NCI-H69 (cell line): ENCODE measurements around the gene OR10A3.

ENCODE experiments used
- DNase-seq: peaks from one replicate; lab custom pipeline; 2025; lab: John Stamatoyannopoulos, UW

Gene OR10A3

DNA sequence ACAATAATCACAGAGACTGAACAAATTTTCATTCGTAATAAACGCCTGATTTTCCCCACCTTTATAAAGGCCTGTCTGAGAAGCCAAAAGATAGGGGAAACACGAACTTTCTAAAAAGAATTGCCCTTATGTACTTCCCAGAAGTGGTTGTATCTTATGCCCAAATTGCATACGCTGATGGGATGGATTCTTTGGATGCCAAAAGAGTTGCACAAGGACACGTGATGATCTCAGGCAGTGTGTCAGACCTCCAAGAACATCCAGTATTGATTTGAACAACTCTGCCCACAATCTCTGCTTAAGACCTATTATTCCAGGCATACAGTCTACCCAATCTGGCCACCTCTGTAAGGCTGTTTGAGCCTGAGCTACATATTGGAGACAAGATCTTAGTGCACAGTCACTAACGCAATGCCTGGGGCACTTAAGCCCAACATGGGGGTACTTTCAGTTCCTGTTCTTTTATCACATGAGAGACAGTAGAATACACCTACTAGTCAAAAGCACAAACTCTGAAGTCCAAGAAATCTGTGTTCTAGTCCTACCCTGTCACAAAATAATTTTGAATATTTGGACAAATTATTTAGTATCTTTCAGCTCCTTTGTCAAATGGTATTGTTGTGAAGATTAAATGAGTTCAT is 49.3 kb downstream of the OR10A3 start:
- no peak for DNase-seq

DNA sequence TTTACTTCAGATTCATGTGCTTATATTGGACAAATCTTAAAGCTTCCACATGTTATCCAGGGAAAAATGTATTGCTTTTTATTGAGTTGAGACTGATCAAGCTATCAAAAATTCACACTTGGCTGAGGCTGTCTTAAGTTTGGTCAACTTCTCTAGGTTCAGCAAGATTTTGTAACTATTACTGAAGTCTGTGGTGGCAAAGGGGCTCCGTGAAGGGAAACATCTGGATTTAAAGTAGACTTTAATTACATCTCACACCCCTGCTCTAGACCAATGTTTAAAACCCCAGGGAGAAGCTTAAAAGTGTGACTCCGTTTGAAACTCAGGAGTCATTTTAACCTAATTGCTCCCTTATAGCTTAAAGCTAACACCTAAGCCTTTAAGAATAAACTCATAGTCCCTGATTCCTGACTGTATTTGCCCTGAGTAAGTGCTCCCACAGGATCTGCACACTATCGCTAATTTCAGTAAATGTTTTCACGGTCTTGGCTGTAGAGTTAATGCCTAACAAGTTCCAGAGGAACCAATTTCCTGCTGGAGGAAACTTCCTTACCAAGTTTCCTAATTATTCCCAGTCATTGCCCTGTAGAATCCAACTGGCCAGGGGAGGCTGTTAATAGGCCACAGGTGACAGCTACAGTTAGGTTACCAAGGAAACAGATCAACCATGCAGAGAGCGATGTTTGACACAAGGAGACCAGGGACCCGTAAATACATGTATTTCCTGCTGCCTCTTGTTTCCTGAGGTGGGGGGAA is 50.9 kb downstream of the OR10A3 start:
- DNase-seq, result no peak

DNA sequence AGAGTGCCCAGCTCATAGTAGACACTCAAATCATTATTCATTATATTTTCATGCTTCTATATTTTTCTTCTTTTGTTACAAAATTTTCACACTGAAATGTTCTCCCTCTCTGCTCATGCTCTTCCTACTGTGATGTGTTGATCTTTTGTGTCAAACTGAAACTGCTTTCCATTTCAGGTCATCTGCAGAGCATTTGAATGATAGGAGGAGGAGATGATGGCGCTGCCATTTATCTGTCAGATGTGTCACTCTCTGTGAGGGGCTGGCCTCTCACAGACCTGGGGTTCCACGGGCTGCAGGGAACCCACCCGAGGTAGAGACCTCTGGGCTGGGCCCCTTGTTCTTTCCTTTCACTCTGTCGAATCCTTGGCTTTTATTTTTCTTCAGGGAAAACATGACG is 51.5 kb downstream of the OR10A3 start:
- no peak for DNase-seq
